ENCODE data around the gene NET1.

- peak; percentile 64 to 88 (median 79) for TF ChIP-seq CTCF (IDR thresholded peaks at IDR 0.05)
- TF ChIP-seq POLR2A (IDR thresholded peaks at IDR 0.05) = no peak
These were observed 30.0 kb downstream of the NET1 start for GRCh38 chr10:5442065-5442989.

All from heart left ventricle (tissue), 13 donors.